ENCODE data around the gene CD2.

CD2 gene

GRCh38 chr1:116785006-116785405 lies 30.8 kb downstream of the CD2 start:
- no peak overlapping the region for H3K27ac ChIP-seq
- TF ChIP-seq ZFX (IDR thresholded peaks at IDR 0.05) (no peak), CTCF (conservative IDR thresholded peaks at IDR 0.05) (no peak)

GRCh38 chr1:116786049-116786448 lies 31.8 kb downstream of the CD2 start:
- no peak for TF ChIP-seq ZFX (IDR thresholded peaks at IDR 0.05)
- TF ChIP-seq CTCF (conservative IDR thresholded peaks at IDR 0.05) = no peak
- H3K27ac ChIP-seq = no peak overlapping the region

GRCh38 chr1:116791727-116792126 lies 37.5 kb downstream of the CD2 start:
- TF ChIP-seq ZFX (IDR thresholded peaks at IDR 0.05) (no peak), CTCF (conservative IDR thresholded peaks at IDR 0.05) (no peak)
- H3K27ac ChIP-seq = no peak overlapping the region

GRCh38 chr1:116793357-116793935 lies 39.2 kb downstream of the CD2 start:
- TF ChIP-seq CTCF (conservative IDR thresholded peaks at IDR 0.05) (no peak), ZFX (IDR thresholded peaks at IDR 0.05) (no peak)
- H3K27ac ChIP-seq = no peak overlapping the region

GRCh38 chr1:116794371-116794770 lies 40.1 kb downstream of the CD2 start:
- TF ChIP-seq ZFX (IDR thresholded peaks at IDR 0.05) (no peak), CTCF (conservative IDR thresholded peaks at IDR 0.05) (no peak)
- no peak overlapping the region for H3K27ac ChIP-seq

GRCh38 chr1:116794804-116795481 lies 40.7 kb downstream of the CD2 start:
- no peak overlapping the region for H3K27ac ChIP-seq
- TF ChIP-seq CTCF (conservative IDR thresholded peaks at IDR 0.05) (no peak), ZFX (IDR thresholded peaks at IDR 0.05) (no peak)

- H3K27ac ChIP-seq = no peak overlapping the region
- TF ChIP-seq ZFX (IDR thresholded peaks at IDR 0.05) = no peak
- no peak for TF ChIP-seq CTCF (conservative IDR thresholded peaks at IDR 0.05)
Measured at GRCh38 chr1:116795482-116795829, 41.2 kb downstream of the CD2 start.

All from C4-2B (cell line).